CD4-positive, alpha-beta memory T cell (primary cell): ENCODE measurements around the gene FCMR. TPM values are rescaled to one million over a fixed set of nuclear protein-coding genes. Genes with fewer than 3 reads are reported as not detected.

ENCODE experiments used
- CTCF ChIA-PET: fragments of 350-600 bp; sonication (Branson Sonifier 250); formaldehyde crosslinking; loops from one replicate; lab custom pipeline; 2021; ENCODE audit warnings: inconsistent platforms; ENCODE audit not compliant: partially characterized antibody; lab: Charles Lee
- POLR2A ChIA-PET: fragments of 350-600 bp; sonication (Branson Sonifier 250); formaldehyde crosslinking; loops from one replicate; lab custom pipeline; 2021; ENCODE audit not compliant: partially characterized antibody; lab: Charles Lee
- DNase-seq, 5 donors: peaks; one replicate each; pipeline versions ENCODE4 v3.0.0 to v3.0.0-alpha.2; 2020 to 2022; ENCODE audit warnings: mixed read lengths in 1 of 5
- H3K27ac ChIP-seq: one replicate; pipeline ENCODE4 v1.7.0; 2013; ENCODE audit warnings: low read depth, low read length
- H3K27me3 ChIP-seq: 2 replicates; pipeline ENCODE4 v1.7.0; 2013; ENCODE audit warnings: mild to moderate bottlenecking, low read length, moderate library complexity; ENCODE audit not compliant: insufficient read depth
- H3K36me3 ChIP-seq: 2 replicates; pipeline ENCODE4 v1.7.0; 2013; ENCODE audit warnings: mild to moderate bottlenecking, low read length, moderate library complexity; ENCODE audit not compliant: insufficient read depth
- H3K4me1 ChIP-seq: 2 replicates; pipeline ENCODE4 v1.7.0; 2013; ENCODE audit warnings: mild to moderate bottlenecking, low read length, moderate library complexity; ENCODE audit not compliant: insufficient read depth
- H3K4me3 ChIP-seq, 2 donors: one replicate each; pipeline ENCODE4 v1.7.0; 2013; ENCODE audit warnings: low read length in 2 of 2, mild to moderate bottlenecking in 1 of 2
- H3K9me3 ChIP-seq, 2 donors: one replicate each; pipeline ENCODE4 v1.7.0; 2013; ENCODE audit warnings: low read length in 2 of 2, control low read depth in 1 of 2; ENCODE audit not compliant: control insufficient read depth in 1 of 2
- H3K27ac Mint-ChIP-seq, 7 donors: one replicate each; pipeline ENCODE4 v1.8.0; 2020 to 2021; ENCODE audit warnings: mixed read lengths in 7 of 7, mild to moderate bottlenecking in 6 of 7, inconsistent platforms in 3 of 7, moderate library complexity in 3 of 7
- H3K27me3 Mint-ChIP-seq, 2 donors: one replicate each; pipeline ENCODE4 v1.8.0; 2020 to 2021; ENCODE audit warnings: mixed read lengths in 2 of 2
- H3K36me3 Mint-ChIP-seq, 2 donors: one replicate each; pipeline ENCODE4 v1.8.0; 2020 to 2021; ENCODE audit warnings: mixed read lengths in 2 of 2, inconsistent platforms in 1 of 2, mild to moderate bottlenecking in 1 of 2
- H3K4me1 Mint-ChIP-seq, 4 donors: one replicate each; pipeline ENCODE4 v1.8.0; 2020 to 2021; ENCODE audit warnings: mixed read lengths in 4 of 4, mild to moderate bottlenecking in 1 of 4
- H3K4me3 Mint-ChIP-seq, 8 donors: one replicate each; pipeline ENCODE4 v1.8.0; 2020 to 2021; ENCODE audit warnings: mixed read lengths in 8 of 8, mild to moderate bottlenecking in 7 of 8, moderate library complexity in 6 of 8, inconsistent platforms in 3 of 8
- H3K9me3 Mint-ChIP-seq, 8 donors: one replicate each; pipeline ENCODE4 v1.8.0; 2020 to 2021; ENCODE audit warnings: mixed read lengths in 8 of 8, mild to moderate bottlenecking in 5 of 8, inconsistent platforms in 3 of 8, moderate library complexity in 1 of 8
- intact Hi-C: fragments of 100-400 bp; cut with micrococcal nuclease; formaldehyde crosslinking; loops from one replicate; pipeline ENCODE4 v1.15.1; 2023
- polyA plus RNA-seq, 2 donors: library from polyadenylated mRNA; unstranded; fragments of 300-500 nt; fragmentation: Illumina TruSeq; gene quantifications; one replicate each; pipeline ENCODE4 v1.2.3, GENCODE V29; 2021
- total RNA-seq, 2 experiments: library from RNA; stranded (reverse); gene quantifications; one replicate each; pipeline ENCODE4 v1.2.3, GENCODE V29; 2021

FCMR gene
- total and polyA plus RNA-seq, 4 experiments from 2014 or later: 493 to 588 (median 556) TPM

- POLR2A ChIA-PET: no interaction called here
- no peak for DNase-seq
- CTCF ChIA-PET: interaction anchor here (0.9 to 9.4 kb wide), 3 partner anchors 15 to 32 kb away, joined by 3 to 62 read pairs (median 7); no protein-coding TSS in a partner anchor
Measured at GRCh38 chr1:206949641-206950040, 27.9 kb upstream of the FCMR start.

GRCh38 chr1:206949208-206949607 lies 27.5 kb upstream of the FCMR start:
- Histone ChIP-seq H3K27ac (no peak overlapping the region), H3K36me3 (no peaks in the 10 kb centered on the region), H3K4me1 (no peaks in the 10 kb centered on the region), H3K4me3 (no peak overlapping the region), H3K27me3 (no peaks in the 10 kb centered on the region), H3K9me3 (no peaks in the 10 kb centered on the region)
- POLR2A ChIA-PET: no interaction called here
- no peak overlapping the region for H3K4me3 Mint-ChIP-seq
- intact Hi-C loops: no loop called here
- CTCF ChIA-PET: interaction anchor here (2.3 to 9.4 kb wide), 2 partner anchors 15 to 32 kb away, joined by 7 to 62 read pairs; no protein-coding TSS in a partner anchor
- peaks cover 0 to 4% (median 0%) of the 10 kb centered on the region in 8 donors for H3K9me3 Mint-ChIP-seq
- no peaks in the 10 kb centered on the region for H3K36me3 Mint-ChIP-seq
- peaks cover 0 to 4% (median 0%) of the 10 kb centered on the region in 4 donors for H3K4me1 Mint-ChIP-seq
- no peak for DNase-seq
- H3K27ac Mint-ChIP-seq: no peak overlapping the region
- H3K27me3 Mint-ChIP-seq: peaks cover 11% of the 10 kb centered on the region in 2 donors

More at GRCh38 chr1:206949641-206950040, 27.9 kb upstream of the FCMR start:
- no peak overlapping the region for H3K27ac Mint-ChIP-seq
- H3K4me1 Mint-ChIP-seq: peaks cover 0 to 4% (median 0%) of the 10 kb centered on the region in 4 donors
- Histone ChIP-seq H3K27ac (no peak overlapping the region), H3K9me3 (no peaks in the 10 kb centered on the region), H3K36me3 (no peaks in the 10 kb centered on the region), H3K4me1 (no peaks in the 10 kb centered on the region), H3K27me3 (no peaks in the 10 kb centered on the region), H3K4me3 (no peak overlapping the region)
- no peak overlapping the region for H3K4me3 Mint-ChIP-seq
- intact Hi-C loops: no loop called here
- H3K9me3 Mint-ChIP-seq: peaks cover 0 to 4% (median 0%) of the 10 kb centered on the region in 8 donors
- no peaks in the 10 kb centered on the region for H3K36me3 Mint-ChIP-seq
- peaks cover 8 to 11% of the 10 kb centered on the region in 2 donors for H3K27me3 Mint-ChIP-seq

- no peaks in the 10 kb centered on the region for H3K27me3 ChIP-seq
- no peak for DNase-seq
- no peak overlapping the region for H3K4me3 Mint-ChIP-seq
- H3K9me3 ChIP-seq: no peaks in the 10 kb centered on the region
- intact Hi-C loops: no loop called here
- no peak overlapping the region for H3K4me3 ChIP-seq
- ChIA-PET POLR2A (no interaction called here), CTCF (interaction anchor here (0.7 to 9.4 kb wide), 7 partner anchors 13 to 212 kb away, joined by 3 to 62 read pairs (median 3); no protein-coding TSS in a partner anchor)
- no peaks in the 10 kb centered on the region for H3K4me1 Mint-ChIP-seq
- no peaks in the 10 kb centered on the region for H3K36me3 ChIP-seq
- no peaks in the 10 kb centered on the region for H3K4me1 ChIP-seq
- no peak overlapping the region for H3K27ac Mint-ChIP-seq
- H3K9me3 Mint-ChIP-seq: peaks cover 0 to 4% (median 0%) of the 10 kb centered on the region in 8 donors
- H3K27ac ChIP-seq: no peak overlapping the region
- peaks cover 15% of the 10 kb centered on the region in 2 donors for H3K27me3 Mint-ChIP-seq
- H3K36me3 Mint-ChIP-seq: no peaks in the 10 kb centered on the region
Measured at GRCh38 chr1:206947255-206947654, 25.5 kb upstream of the FCMR start.

GRCh38 chr1:206946261-206946660 lies 24.5 kb upstream of the FCMR start, which contains the start of gene PIGR:
Gene PIGR, minus strand, starts transcription at chr1:206946466. Its CDS starts 5,935 bp downstream, at chr1:206940531.
- Mint-ChIP-seq H3K4me1 (no peaks in the 10 kb centered on the region), H3K36me3 (no peaks in the 10 kb centered on the region), H3K4me3 (no peak within 1 kb of the TSS), H3K9me3 (peaks cover 0 to 2% (median 0%) of the 10 kb centered on the region in 8 donors), H3K27me3 (peaks cover 15% of the 10 kb centered on the region in 2 donors), H3K27ac (peak within 1 kb of the TSS in 1 of 7 donors; percentile 54)
- Histone ChIP-seq H3K4me3 (no peak within 1 kb of the TSS), H3K27ac (no peak within 1 kb of the TSS), H3K36me3 (no peaks in the 10 kb centered on the region), H3K9me3 (no peaks in the 10 kb centered on the region), H3K4me1 (no peaks in the 10 kb centered on the region), H3K27me3 (no peaks in the 10 kb centered on the region)
- intact Hi-C loops: no loop called here
- ChIA-PET CTCF (interaction anchor here (1.1 to 9.4 kb wide), 4 partner anchors 12 to 36 kb away, joined by 3 to 62 read pairs (median 3); no protein-coding TSS in a partner anchor), POLR2A (interaction anchor here (1.6 kb wide), 1 partner anchor 24 kb away, joined by 3 read pairs; the partner anchor contains the start of gene FCMR)
- no peak for DNase-seq

- POLR2A ChIA-PET: interaction anchor here (1.6 kb wide), 1 partner anchor 24 kb away, joined by 3 read pairs; the partner anchor contains the start of gene FCMR
- Mint-ChIP-seq H3K9me3 (peaks cover 0 to 2% (median 0%) of the 10 kb centered on the region in 8 donors), H3K4me3 (no peak overlapping the region), H3K4me1 (no peaks in the 10 kb centered on the region), H3K27me3 (peaks cover 15% of the 10 kb centered on the region in 2 donors), H3K36me3 (no peaks in the 10 kb centered on the region), H3K27ac (no peak overlapping the region)
- H3K4me1 ChIP-seq: no peaks in the 10 kb centered on the region
- no peaks in the 10 kb centered on the region for H3K27me3 ChIP-seq
- H3K27ac ChIP-seq: no peak overlapping the region
- CTCF ChIA-PET: interaction anchor here (9.4 kb wide), 1 partner anchor 11 kb away, joined by 62 read pairs; no protein-coding TSS in a partner anchor
- H3K36me3 ChIP-seq: no peaks in the 10 kb centered on the region
- no peak for DNase-seq
- H3K4me3 ChIP-seq: no peak overlapping the region
- no peaks in the 10 kb centered on the region for H3K9me3 ChIP-seq
- intact Hi-C loops: no loop called here
Measured at GRCh38 chr1:206945779-206946178, 24.0 kb upstream of the FCMR start.

- Mint-ChIP-seq H3K36me3 (no peaks in the 10 kb centered on the region), H3K4me1 (no peaks in the 10 kb centered on the region), H3K27me3 (peaks cover 15% of the 10 kb centered on the region in 2 donors), H3K27ac (peak overlapping the region in 1 of 7 donors; percentile 66), H3K9me3 (no peaks in the 10 kb centered on the region), H3K4me3 (no peak overlapping the region)
- peak in 1 of 5 donors; percentile 43 for DNase-seq
- Histone ChIP-seq H3K27me3 (no peaks in the 10 kb centered on the region), H3K27ac (no peak overlapping the region), H3K4me3 (no peak overlapping the region), H3K4me1 (no peaks in the 10 kb centered on the region), H3K36me3 (no peaks in the 10 kb centered on the region), H3K9me3 (no peaks in the 10 kb centered on the region)
- CTCF ChIA-PET: interaction anchor here (9.4 kb wide), 1 partner anchor 10 kb away, joined by 62 read pairs; no protein-coding TSS in a partner anchor
- POLR2A ChIA-PET: no interaction called here
- intact Hi-C loops: no loop called here
Measured at GRCh38 chr1:206944703-206945102, 23.0 kb upstream of the FCMR start.

- Mint-ChIP-seq H3K27ac (no peak overlapping the region), H3K4me1 (no peaks in the 10 kb centered on the region), H3K9me3 (no peaks in the 10 kb centered on the region), H3K27me3 (peaks cover 15% of the 10 kb centered on the region in 2 donors), H3K36me3 (no peaks in the 10 kb centered on the region), H3K4me3 (no peak overlapping the region)
- H3K36me3 ChIP-seq: no peaks in the 10 kb centered on the region
- no peaks in the 10 kb centered on the region for H3K9me3 ChIP-seq
- no peaks in the 10 kb centered on the region for H3K27me3 ChIP-seq
- H3K4me1 ChIP-seq: no peaks in the 10 kb centered on the region
- no peak for DNase-seq
- ChIA-PET CTCF (interaction anchor here (0.8 to 9.4 kb wide), 5 partner anchors 7 to 277 kb away, joined by 3 to 62 read pairs (median 3); no protein-coding TSS in a partner anchor), POLR2A (no interaction called here)
- intact Hi-C loops: no loop called here
- H3K4me3 ChIP-seq: no peak overlapping the region
- H3K27ac ChIP-seq: no peak overlapping the region
Measured at GRCh38 chr1:206941766-206942418, 20.2 kb upstream of the FCMR start.
